A673 (cell line): ENCODE data around the gene TTLL11.

Experiments
- CTCF ChIP-seq: fragments of 300-800, 200-600 bp; sonication (generic); conservative IDR thresholded peaks from 2 replicates; pipeline ENCODE4 v1.5.1; 2017; ENCODE audit warnings: low read depth, mild to moderate bottlenecking, antibody characterized with exemption, low read length, moderate library complexity, mixed read lengths
- EZH2 ChIP-seq: fragments of 200-600 bp; sonication (generic); IDR thresholded peaks from 2 replicates; pipeline ENCODE4 v1.6.1; 2017; ENCODE audit warnings: borderline replicate concordance, low read depth, mild to moderate bottlenecking, mixed read lengths, antibody characterized with exemption, low read length; ENCODE audit not compliant: poor library complexity, severe bottlenecking

- TF ChIP-seq CTCF: no peak
- no peak for TF ChIP-seq EZH2
These were observed 310.0 kb downstream of the TTLL11 start for GRCh38 chr9:121783111-121783510.
